Activated CD8-positive, alpha-beta memory T cell treated with anti-CD3 and anti-CD28 coated beads, Interleukin-2, amount 50 U/mL, for 24 hours (primary cell): Measurements from ENCODE around the gene VEPH1.

Source experiments
- DNase-seq: peaks from one replicate; pipeline ENCODE4 v3.0.0-alpha.2; 2020; ENCODE audit errors: extremely low read depth

Gene VEPH1

DNA sequence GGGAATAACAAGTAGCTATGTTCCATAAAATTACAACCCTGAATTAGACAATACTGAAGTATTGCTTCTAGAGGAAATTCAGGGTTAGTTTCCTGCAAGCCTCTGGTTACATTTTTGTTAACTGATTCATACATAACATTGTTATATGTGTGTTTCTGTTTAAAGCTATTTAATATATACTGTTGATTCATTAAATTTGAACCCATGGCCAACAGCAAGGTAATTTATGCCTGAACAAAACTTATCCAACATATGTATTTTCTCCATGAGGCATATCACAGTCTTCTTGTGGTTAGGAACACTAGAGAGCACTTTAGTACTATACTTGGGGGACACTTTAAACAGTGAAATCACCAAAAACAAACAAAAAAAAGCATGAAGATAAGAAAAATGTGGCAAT lies 114.2 kb downstream of the VEPH1 start:
- no peak for DNase-seq

DNA sequence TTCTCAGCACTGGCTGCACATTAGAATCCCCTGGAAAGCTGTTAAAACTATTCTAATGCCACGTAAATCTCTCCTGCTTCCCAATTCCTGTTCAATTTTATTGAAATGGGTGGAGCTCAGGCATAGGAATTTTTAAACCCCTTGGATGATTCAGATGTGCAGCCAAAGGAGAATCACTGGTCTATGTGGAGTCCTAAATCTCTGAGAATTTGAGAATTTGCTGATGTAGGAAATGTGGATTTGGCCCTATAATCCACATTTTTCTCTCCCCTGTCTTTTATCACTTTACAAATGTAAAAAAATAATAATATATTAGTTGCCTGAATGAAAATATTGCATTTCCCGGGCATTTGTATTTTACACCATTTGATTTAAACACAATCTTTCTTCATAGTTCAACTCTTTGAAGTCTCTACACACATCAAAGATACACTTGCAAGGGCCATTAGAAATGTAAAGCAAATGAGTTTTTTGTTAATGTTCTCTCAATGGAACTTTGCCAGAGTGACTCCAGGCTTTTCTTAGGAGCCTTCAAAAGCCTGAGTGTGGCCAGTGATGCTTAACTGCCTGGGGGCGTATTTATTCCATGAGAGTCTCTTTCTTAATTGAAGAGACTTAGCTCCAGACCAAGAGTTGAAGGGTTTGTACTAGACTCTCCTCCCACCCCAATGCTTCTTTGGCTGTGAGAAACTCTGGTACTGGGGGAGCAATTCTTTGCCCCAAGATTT lies 115.3 kb downstream of the VEPH1 start:
- no peak for DNase-seq

DNA sequence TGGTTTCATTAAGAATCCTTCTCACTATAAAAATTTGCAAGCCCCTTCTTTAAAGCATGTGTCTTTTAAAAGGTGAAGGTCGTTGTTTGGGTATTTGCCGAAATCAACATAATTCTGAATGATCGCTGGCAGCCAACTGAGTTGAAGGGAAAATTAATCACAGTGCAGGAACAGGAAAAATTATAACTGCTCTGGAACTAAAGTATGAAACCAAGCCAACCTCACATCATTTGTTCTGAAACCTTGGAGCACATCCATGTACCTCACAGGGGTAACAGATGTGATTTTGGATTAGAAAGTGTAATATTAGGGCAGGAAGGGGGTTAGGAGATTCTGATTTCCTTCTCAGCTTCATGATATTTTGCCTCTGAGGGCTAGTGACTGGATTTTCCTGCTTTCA lies 118.7 kb downstream of the VEPH1 start:
- no peak for DNase-seq

DNA sequence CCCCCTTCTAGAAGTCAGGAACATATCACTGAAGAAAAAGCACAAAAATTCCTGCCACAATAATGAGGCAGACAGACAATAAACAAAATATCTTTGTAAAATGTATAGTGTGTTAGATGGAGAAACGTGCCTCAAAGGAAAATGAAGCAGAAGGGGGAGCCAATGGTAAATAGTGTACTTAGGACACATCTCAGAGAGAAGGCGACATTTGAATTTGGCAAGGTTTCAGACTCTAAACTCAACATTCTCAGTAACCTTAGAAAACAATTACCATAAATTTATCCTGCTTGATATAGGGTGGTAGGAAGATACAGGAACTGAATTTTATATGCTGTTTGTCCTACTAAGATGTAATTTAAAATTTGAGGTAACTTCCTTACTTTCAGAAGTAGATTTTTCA lies 119.2 kb downstream of the VEPH1 start:
- no peak for DNase-seq

DNA sequence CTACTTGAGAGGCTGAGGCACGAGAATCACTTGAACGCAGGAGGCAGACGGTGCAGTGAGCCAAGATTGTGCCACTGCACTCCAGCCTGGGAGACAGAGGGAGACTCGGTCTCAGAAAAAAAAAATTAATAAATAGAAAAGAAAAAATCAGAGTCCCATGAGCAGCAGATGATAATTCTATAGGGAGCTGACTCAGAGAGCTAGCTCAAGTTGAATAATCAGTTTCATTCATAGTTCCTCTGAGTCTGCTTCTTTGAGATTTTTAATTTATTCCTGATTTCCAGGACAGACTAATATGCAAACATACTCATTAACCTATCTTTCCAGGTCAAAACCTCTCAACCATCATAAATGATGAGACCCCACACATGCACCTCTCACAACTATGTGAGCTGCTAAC lies 121.6 kb downstream of the VEPH1 start:
- DNase-seq = no peak

DNA sequence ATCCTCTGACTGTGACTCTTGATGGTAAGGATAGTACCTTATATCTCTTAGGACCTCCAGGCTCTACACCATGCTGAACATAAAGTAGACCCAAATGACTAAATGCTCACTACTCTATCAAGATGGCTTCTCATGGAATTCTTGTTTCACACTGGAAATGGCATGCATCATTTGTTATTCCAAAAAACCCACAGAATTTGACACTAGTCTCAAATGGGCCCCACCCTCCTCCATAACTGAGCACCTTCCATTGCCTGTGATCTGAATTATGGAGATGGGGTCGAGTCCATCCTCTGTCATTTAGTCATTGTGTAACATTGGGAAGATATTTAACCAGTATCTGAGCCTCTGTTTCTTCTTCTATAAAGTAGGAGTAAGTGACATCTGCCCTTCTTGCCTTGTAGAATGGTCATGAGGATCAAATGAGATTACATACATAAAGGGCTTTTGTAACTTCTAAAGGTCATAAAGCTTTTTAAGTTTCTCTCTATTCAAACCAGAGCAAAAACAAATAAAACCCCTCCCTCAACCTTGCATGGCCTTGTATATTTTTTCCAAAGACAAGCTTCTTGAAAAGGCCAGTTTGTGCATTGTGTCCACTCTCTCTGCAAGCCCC lies 123.6 kb downstream of the VEPH1 start:
- DNase-seq = no peak

DNA sequence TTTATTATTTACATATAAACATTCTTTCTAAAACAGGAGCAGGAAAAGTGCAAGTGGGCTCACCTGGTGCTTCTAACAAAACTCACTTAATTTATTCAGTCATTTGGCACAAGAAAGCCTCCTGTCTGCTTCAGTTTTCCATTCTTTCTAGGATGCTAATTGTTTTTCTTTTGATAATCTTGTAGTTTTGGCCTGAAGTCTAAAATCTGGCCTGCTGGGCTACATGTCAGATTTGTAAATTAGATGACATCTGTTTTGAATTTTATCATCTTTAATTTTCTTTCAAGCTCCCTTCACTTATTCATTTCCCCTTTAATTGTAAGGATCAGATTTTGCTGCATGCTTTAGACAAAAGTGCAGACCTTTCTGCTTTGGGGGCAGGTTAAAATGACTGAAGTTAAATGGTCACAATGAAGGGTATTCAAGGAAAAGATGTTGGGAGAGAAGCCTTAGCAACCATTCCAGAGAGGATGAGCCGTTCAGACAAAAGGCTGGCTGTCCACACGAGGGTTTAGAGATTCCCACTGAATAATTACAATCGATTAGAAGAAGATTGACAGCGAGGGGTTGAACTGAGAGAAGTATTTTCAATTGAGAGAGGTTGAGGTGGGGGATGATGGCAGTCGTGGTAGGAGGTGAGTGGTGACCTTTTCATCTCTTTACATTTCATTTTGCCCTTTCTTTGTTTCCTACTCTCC lies 126.5 kb downstream of the VEPH1 start:
- DNase-seq = no peak

DNA sequence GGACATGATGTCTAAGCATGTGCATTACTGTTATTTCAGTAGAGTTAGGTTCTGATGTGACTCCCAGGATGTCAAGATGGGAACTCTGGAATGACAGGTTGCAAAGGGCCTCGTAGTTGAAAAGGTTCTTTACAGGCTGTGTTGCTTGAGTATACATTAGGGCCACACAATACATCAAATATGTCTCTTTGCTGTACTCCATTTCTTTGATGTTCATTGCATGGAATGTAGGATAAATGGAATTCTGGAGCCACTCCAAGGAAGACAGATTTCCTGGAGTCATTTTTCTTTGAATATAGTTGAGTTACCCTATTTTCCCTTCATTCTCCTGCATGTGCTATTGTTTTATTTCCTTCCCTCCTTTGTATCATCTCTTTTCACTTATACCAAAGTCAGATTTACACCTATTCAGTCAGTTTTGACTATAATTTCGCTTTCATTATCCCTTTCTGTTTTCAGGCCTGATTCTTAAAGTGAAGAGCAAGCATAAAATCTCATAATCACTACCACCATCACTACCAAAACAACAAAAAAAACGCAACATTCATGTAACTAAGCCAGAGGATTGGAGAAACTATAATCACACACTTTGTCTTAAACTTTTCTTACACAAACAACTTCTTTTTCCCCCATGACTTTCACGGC lies 127.8 kb downstream of the VEPH1 start:
- DNase-seq = no peak

DNA sequence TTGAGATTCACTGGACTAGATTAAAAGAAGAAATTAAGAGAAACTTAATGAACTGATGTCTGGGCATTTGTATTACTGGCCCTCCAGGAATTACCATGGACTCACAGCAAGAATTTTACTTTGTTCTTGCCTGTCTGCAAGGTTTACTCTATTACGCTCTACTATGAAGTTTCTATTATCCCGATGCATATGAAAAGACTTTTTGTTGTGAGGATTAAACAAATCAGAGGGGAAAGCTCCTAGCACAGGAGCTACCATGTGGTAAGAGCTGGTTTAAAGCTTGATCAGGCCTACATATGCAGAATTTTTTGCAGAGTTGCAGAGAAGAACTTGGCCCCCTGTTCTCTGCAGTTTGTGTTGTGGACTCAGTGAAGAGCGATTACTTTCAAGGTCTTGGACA lies 128.3 kb downstream of the VEPH1 start:
- DNase-seq = no peak

DNA sequence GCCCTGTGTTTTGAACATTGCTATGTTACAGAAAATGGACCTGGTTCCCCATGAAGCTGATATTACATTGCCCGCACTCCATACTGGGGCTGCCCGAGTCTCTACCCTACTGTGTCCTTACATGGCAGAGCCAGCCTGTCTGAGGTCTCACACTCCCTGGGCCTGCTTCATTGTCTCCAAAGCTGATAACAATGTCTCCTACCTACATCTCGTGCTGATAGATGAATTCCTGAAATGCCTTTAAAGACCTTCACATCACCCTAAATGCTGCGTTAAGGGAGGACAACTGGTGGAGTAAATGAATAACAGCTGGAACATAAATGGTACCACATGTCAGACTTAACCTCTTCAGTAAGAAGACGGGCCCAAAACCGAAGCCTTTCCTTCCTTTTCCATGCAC lies 129.4 kb downstream of the VEPH1 start:
- no peak for DNase-seq

DNA sequence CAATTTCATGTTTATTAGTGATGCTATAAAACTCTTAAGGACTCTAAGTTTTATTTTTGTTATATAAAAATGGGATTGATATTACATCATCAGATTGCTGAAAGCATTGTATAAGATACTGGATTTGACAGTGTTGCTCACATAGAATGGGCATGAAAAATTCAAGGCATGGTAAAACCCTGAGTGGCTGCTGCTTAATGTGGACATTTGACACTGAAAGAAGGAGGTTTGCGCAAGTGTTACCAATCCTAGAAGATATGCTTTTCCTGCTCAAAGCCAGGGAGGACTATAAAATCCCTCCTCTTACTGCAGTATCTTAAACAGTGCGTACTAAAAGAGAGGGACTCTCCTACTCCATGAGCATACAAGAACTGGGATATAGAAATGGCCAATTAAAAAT lies 132.3 kb downstream of the VEPH1 start:
- no peak for DNase-seq

DNA sequence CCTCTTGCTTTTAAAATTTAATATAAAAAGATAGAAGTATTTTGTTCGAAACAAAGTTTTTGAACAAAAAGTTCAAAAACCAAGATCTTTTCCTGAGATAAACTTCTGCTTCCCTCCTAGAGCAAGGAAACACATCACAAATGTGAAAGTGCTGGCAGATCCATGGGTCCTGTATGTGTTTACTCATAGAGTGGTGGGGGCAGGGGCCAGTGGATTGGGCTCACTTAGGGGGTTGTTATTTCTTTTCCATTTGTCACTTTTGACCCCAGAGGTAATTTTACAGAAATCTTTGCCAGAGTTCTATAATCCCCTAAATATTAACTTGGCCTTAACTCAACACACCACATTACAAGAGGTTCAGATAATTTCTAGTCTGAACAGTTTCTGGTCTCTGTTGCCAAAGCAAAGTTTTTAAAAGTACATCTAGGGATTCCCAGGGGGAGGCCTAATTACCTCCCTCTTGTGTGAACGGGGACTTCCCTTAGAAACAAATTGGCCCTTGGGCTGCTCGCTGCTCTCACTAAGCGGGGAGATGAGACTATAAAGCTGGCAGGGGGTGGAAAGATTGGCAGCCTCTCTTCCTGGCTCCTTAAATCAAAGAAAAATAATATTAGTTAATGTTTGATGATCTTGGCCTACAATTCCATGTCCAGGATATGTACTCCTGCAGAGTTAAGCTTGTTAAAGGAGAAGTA lies 133.3 kb downstream of the VEPH1 start:
- DNase-seq = no peak

DNA sequence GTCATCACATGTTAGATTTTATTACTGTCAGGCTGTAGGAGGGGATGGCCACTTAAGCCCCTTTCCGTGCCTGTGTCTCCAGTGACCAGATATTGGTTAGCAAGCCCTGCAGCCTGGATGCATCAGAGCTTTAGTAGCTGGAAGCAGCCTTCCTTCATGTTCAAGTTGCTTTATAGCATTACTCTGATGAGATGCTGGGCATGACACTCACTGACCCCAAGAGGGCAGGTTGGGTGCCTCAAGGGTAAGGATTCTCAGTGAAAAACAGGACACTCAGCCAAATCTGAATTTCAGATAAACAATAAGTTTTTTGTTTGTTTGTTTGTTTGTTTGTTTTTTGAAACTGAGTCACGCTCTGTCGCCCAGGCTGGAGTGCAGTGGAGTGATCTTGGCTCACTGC lies 135.0 kb downstream of the VEPH1 start:
- DNase-seq = no peak

DNA sequence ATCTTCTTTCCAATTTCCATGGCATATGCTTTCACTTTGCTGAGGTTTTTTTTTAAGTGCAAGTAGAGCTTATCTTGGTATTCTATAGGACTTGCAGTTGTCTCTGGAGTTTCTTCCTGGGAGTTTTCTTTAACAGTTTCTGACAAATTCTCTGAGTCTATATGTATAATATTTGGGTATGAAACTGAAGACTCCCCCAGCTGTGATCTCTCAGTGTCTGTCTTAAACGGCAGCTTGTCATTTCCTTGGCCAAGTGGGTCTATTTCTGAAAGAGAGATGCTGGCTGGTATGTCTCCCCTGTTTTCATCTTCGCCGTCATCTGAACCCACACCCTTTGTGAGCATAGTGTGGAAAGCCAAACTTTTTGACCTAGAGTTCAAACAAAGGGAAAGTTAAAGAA lies 139.8 kb downstream of the VEPH1 start:
- DNase-seq = no peak

DNA sequence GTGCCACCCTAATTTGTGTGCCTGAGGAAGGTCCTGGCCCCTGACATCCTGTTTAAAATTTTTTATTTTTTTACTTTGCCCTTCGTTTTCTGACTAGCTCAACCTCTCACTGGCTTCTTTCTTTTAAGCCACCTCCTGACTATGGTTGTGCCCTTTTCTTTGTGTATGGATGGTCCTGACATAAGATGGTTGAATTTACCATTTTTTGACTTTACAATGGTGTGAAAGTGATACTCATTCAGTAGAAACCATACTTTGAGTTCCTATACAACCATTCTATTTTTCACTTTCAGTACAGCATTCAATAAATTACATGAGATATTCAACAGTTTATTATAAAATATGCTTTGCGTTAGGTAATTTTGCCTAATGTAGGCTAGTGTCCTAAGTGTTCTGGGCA lies 140.9 kb downstream of the VEPH1 start:
- no peak for DNase-seq

DNA sequence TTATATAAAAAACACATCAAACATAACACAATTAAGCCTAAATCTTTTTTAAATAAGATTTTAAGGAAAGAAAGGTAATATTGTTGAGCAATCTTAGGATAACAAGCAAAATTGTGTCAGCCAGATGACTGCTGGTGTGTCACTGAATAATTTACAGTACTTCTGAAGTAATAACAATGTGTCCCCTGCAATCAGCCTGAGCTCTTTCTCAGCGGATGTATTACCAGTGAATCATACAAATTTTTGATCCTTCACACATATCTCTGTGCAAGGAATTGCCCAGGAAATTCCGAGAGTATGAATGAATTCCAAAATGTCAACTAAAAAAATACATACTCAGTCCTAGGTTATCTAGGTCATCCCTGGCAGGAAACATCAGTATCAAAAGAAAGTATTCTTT lies 143.2 kb downstream of the VEPH1 start:
- no peak for DNase-seq

DNA sequence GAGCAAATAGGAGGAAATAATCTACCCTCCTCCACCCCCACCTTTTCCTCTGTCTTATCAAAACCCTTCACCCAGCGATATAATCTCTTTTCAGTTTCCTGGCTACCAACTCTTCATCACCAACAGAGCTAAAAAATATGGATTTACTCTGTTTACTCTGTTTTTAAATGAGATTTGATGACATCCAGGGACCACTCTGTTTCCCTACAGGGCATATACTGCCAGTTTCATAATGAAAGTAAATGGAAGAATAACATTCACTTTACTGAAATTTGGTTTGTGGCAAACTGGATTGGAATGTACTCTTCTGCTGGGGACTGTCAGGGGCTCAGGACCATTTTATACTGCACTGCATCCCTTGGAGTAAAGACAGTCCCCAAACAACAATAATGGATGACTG lies 146.7 kb downstream of the VEPH1 start:
- no peak for DNase-seq

DNA sequence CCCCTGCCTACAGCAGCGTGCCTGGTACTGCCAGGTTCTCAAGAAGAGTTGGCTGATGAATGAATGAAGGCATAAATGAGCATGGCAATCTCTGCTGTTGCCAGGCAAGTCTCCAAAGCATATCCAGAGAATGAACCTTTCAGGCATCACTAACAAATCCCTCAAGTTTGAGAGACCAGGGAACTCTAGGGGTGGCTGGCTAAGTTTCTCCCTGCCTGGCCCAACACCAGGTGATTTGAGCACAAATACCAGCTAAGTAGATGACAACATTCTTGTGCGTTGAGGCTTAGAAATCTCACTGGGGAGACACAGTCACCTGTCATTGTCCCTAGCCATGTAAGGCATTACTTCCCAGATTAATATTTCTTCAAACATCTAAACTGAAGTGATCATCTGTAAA lies 147.9 kb downstream of the VEPH1 start:
- no peak for DNase-seq

DNA sequence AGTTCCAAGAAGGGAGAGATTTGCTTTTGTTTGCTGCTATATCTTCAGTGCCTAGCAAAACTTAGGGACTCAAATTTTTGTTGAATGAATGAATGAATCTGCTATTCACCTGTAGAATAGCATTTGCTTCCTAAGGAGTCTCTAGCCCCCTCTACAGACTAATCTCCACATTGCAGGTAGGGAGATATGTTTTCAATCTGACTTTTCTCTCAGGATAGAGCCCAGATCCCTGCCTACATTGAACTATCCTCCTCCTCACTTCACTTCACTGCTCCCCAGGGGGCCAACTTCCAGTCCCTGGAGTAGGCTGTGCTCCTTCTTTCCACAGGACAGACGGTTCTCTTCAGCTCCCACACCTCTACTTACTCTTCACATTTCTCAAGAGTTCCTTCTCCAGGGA lies 148.5 kb downstream of the VEPH1 start:
- DNase-seq = no peak

DNA sequence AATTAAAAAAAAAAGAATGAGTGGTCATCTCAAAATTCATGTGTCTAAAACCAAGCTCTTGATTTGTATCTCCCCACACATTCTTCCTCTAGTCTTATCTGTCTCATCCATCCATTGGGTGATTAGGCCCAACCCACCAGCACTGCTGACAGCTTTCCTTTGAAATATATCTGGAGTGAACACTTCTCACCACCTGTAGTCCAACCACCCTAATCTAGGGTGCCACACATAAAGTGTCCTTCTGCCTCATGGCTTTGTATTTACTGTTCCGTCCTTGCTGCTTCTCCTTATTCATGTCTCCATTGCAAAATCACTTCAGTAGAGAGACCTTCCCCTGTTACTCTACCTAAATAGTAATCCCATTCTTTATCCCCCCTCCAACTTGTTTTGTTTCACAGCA lies 149.0 kb downstream of the VEPH1 start:
- DNase-seq = no peak

DNA sequence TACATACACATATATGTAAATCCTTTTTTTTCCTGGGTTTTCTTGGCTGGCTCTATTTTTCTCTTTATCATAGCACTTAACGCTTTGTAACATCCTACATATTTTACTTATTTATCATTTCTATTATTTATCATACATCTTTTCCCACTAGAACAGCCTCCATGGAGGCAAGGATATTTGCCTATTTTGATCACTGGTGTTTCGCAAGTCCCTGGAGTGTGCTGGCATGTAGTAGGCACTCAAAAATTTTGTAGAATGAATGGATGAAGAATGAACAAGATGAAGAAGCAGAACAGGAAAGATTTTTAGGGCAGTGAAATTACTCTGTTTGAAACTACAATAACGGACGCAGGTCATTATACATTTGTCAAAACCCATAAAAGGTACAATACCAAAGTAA lies 149.6 kb downstream of the VEPH1 start:
- no peak for DNase-seq

DNA sequence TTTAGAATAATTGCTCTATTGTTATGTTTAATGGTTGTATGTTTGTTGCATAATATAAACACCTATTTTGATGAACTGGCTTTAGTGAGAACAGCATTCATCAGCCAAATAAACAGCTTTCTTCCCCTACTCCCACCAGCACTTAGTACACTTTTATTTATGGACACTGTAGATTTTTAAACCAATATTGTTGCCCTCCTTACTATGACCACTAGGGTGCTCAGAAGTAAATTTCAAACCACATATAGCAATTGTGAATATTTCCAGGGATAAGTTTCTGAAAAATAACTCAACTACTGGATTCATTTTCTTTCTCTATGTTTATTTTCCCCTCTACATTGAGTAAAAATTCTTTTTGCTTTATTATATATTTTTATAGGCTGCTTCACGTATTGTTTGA lies 151.2 kb downstream of the VEPH1 start:
- DNase-seq = no peak
